DOHH2 (cell line): ENCODE measurements around the gene PTGDR2.
A peak's percentile ranks its signal among the peaks of the same experiment; 100 is the strongest.

Source experiments
- H3F3A ChIP-seq: fragments of 200-600 bp; sonication (generic), shearing (Covaris generic); 2 replicates; pipeline ENCODE4 v1.6.0; 2016; ENCODE audit warnings: antibody characterized with exemption, mild to moderate bottlenecking; ENCODE audit not compliant: control insufficient read depth, insufficient read depth
- H3K27ac ChIP-seq: fragments of 200-600 bp; sonication (generic); 2 replicates; pipeline ENCODE4 v1.5.1; 2014; ENCODE audit warnings: low read depth, mild to moderate bottlenecking, low read length, moderate library complexity
- H3K27me3 ChIP-seq: fragments of 200-600 bp; sonication (generic); 2 replicates; pipeline ENCODE4 v1.6.1; 2014; ENCODE audit warnings: mild to moderate bottlenecking, low read length, mixed read lengths; ENCODE audit not compliant: control insufficient read depth
- H3K36me3 ChIP-seq: fragments of 200-600 bp; sonication (generic); 2 replicates; pipeline ENCODE4 v1.6.1; 2014; ENCODE audit warnings: mild to moderate bottlenecking, low read length, moderate library complexity, mixed read lengths; ENCODE audit not compliant: control insufficient read depth
- H3K4me1 ChIP-seq: fragments of 200-600 bp; sonication (generic); 2 replicates; pipeline ENCODE4 v1.6.1; 2014; ENCODE audit warnings: mild to moderate bottlenecking, low read length, mixed read lengths; ENCODE audit not compliant: control insufficient read depth
- H3K4me2 ChIP-seq: fragments of 200-600 bp; sonication (generic); 2 replicates; pipeline ENCODE4 v1.6.0; 2014; ENCODE audit warnings: mild to moderate bottlenecking, low read length, moderate library complexity
- H3K4me3 ChIP-seq: fragments of 200-600 bp; sonication (generic); 2 replicates; pipeline ENCODE4 v1.5.1; 2014; ENCODE audit warnings: mild to moderate bottlenecking, low read length, mixed read lengths
- H3K79me2 ChIP-seq: fragments of 200-600 bp; sonication (generic); 2 replicates; pipeline ENCODE4 v1.6.1; 2014; ENCODE audit warnings: mild to moderate bottlenecking, low read length, mixed read lengths; ENCODE audit not compliant: control insufficient read depth
- H3K9me2 ChIP-seq: fragments of 200-600 bp; sonication (generic); replicated peaks from 2 replicates; pipeline ENCODE4 v1.6.1; 2014; ENCODE audit warnings: mild to moderate bottlenecking, low read length, mixed read lengths; ENCODE audit not compliant: control insufficient read depth
- H3K9me3 ChIP-seq: fragments of 200-600 bp; sonication (generic); 2 replicates; pipeline ENCODE4 v1.6.1; 2014; ENCODE audit warnings: antibody characterized with exemption, low read length, mixed read lengths; ENCODE audit not compliant: control insufficient read depth, insufficient read depth
- H4K20me1 ChIP-seq: fragments of 200-600 bp; sonication (generic); 2 replicates; pipeline ENCODE4 v1.6.0; 2014; ENCODE audit warnings: low read depth, mild to moderate bottlenecking, antibody characterized with exemption, low read length, moderate library complexity; ENCODE audit not compliant: control insufficient read depth, insufficient read depth
- CTCF ChIP-seq: fragments of 200-600 bp; sonication (generic); IDR thresholded peaks from one replicate; pipeline ENCODE4 v1.5.1; 2014; ENCODE audit warnings: antibody characterized with exemption, mild to moderate bottlenecking, low read depth, low read length; ENCODE audit not compliant: poor library complexity, severe bottlenecking
- EZH2phosphoT487 ChIP-seq: fragments of 200-600 bp; sonication (generic); IDR thresholded peaks from 2 replicates; pipeline ENCODE4 v1.6.1; 2017; ENCODE audit warnings: borderline replicate concordance, mild to moderate bottlenecking, antibody characterized with exemption, low read length, moderate library complexity, mixed read lengths

Gene PTGDR2

GRCh38 chr11:60847281-60847680, 8.5 kb downstream of the PTGDR2 start:
- TF ChIP-seq EZH2phosphoT487 (no peak), CTCF (no peak)
- Histone ChIP-seq H3K9me3 (no peaks in the 10 kb centered on the region), H3K79me2 (peaks cover 54% of the 10 kb centered on the region), H3K4me3 (no peak overlapping the region), H4K20me1 (peaks cover 6% of the 10 kb centered on the region; the same call in 1 of the 2 replicates), H3K4me2 (no peak overlapping the region), H3K36me3 (peaks cover 82% of the 10 kb centered on the region), H3K4me1 (peaks cover 23% of the 10 kb centered on the region), H3K9me2 (no peaks in the 10 kb centered on the region), H3K27me3 (no peaks in the 10 kb centered on the region), H3F3A (no peaks in the 10 kb centered on the region), H3K27ac (no peak overlapping the region)

- Histone ChIP-seq H3K9me3 (no peaks in the 10 kb centered on the region), H3F3A (no peaks in the 10 kb centered on the region), H3K36me3 (peaks cover 67% of the 10 kb centered on the region), H3K4me2 (peak overlapping the region; percentile 87), H3K27ac (no peak overlapping the region), H3K79me2 (peaks cover 63% of the 10 kb centered on the region), H3K4me3 (peak overlapping the region; percentile 84), H3K27me3 (no peaks in the 10 kb centered on the region), H3K9me2 (no peaks in the 10 kb centered on the region), H4K20me1 (peaks cover 6% of the 10 kb centered on the region; the same call in 1 of the 2 replicates), H3K4me1 (peaks cover 31% of the 10 kb centered on the region)
- TF ChIP-seq EZH2phosphoT487 (no peak), CTCF (no peak)
These were observed 10.4 kb downstream of the PTGDR2 start for GRCh38 chr11:60845338-60845737.

GRCh38 chr11:60844870-60845221, 10.9 kb downstream of the PTGDR2 start:
- Histone ChIP-seq H3K4me1 (peaks cover 31% of the 10 kb centered on the region), H3K36me3 (peaks cover 62% of the 10 kb centered on the region), H3K4me2 (peak overlapping the region; percentile 87), H3K79me2 (peaks cover 63% of the 10 kb centered on the region), H3F3A (no peaks in the 10 kb centered on the region), H3K4me3 (peak overlapping the region; percentile 84), H4K20me1 (peaks cover 6% of the 10 kb centered on the region; the same call in 1 of the 2 replicates), H3K9me2 (no peaks in the 10 kb centered on the region), H3K27ac (no peak overlapping the region), H3K27me3 (no peaks in the 10 kb centered on the region), H3K9me3 (no peaks in the 10 kb centered on the region)
- TF ChIP-seq CTCF (no peak), EZH2phosphoT487 (no peak)
